Measurements from ENCODE around the gene GGT5. TPM values are rescaled to one million over a fixed set of nuclear protein-coding genes. Genes with fewer than 3 reads are reported as not detected.
"Not testable (repeated sequence)": the region's sequence is repeated elsewhere in the genome, so short reads cannot be mapped to it uniquely, and the experiment has no call there.

GGT5 gene
- polyA plus RNA-seq = 10 to 100 TPM in 2 of 4 donors, 1 to 10 TPM in 1, under 1 TPM in 1; 0.67 to 31.2 (median 10.0) TPM
- long read RNA-seq, donor 1, full-length matches to known transcripts = 4 of 4 reads
- long read RNA-seq, donor 1, partial matches to known transcripts = 0 of 4 reads
- long read RNA-seq, donor 1, other reads (novel, unspliced or antisense) = 0 of 4 reads
- long read RNA-seq, donor 2 = 0 reads
- long read RNA-seq, donor 3, full-length matches to known transcripts = 1 of 1 reads
- long read RNA-seq, donor 3, partial matches to known transcripts = 0 of 1 reads
- long read RNA-seq, donor 3, other reads (novel, unspliced or antisense) = 0 of 1 reads
- long read RNA-seq, donor 4 = 0 reads
- long read RNA-seq, donor 5 = 0 reads
- long read RNA-seq, donor 6 = 0 reads
- long read RNA-seq, donor 7, full-length matches to known transcripts = 3 of 3 reads
- long read RNA-seq, donor 7, partial matches to known transcripts = 0 of 3 reads
- long read RNA-seq, donor 7, other reads (novel, unspliced or antisense) = 0 of 3 reads
- long read RNA-seq, donor 8 = 0 reads
- long read RNA-seq, donor 9, partial matches to known transcripts = 0 of 1 reads
- long read RNA-seq, donor 9, other reads (novel, unspliced or antisense) = 0 of 1 reads
- long read RNA-seq, donor 10, partial matches to known transcripts = 0 of 1 reads
- long read RNA-seq, donor 10, other reads (novel, unspliced or antisense) = 0 of 1 reads

- H3K27me3 ChIP-seq (ENCODE audit: control insufficient read depth in 3 of 3, insufficient read depth in 3 of 3, low read length in 3 of 3); H3K9me3 ChIP-seq (ENCODE audit: control insufficient read depth in 2 of 2, insufficient read depth in 1 of 2, low read depth in 1 of 2, low read length in 1 of 2); H3K4me3 ChIP-seq (ENCODE audit: low read depth in 1 of 3, low read length in 3 of 3); FAIRE-seq; DNase-seq; H3K36me3 ChIP-seq (ENCODE audit: control insufficient read depth in 3 of 3, insufficient read depth in 2 of 3, low read depth in 1 of 3, low read length in 3 of 3): not testable (repeated sequence)
- 29 to 48% (median 36%) methylated on average over 8 to 12 of the region's 12 CpGs for WGBS, 3 donors
- Histone ChIP-seq H3K4me1 (ENCODE audit: control insufficient read depth in 3 of 3, insufficient read depth in 2 of 3, low read depth in 1 of 3, low read length in 2 of 3) (peaks cover 0 to 18% (median 0%) of the 10 kb centered on the region in 3 donors), H3K27ac (ENCODE audit: low read depth in 1 of 3, low read length in 2 of 3) (peak within 1 kb of the TSS; percentile 17 to 67 (median 20))
These were observed at the start of gene GGT5 for GRCh38 chr22:24245030-24245431. TSS of gene GGT5 (minus strand) at chr22:24245082. CDS start at chr22:24244725, 357 bp downstream.

- H3K27me3 ChIP-seq (ENCODE audit: control insufficient read depth in 3 of 3, insufficient read depth in 3 of 3, low read length in 3 of 3); H3K4me3 ChIP-seq (ENCODE audit: low read depth in 1 of 3, low read length in 3 of 3); H3K4me1 ChIP-seq (ENCODE audit: control insufficient read depth in 3 of 3, insufficient read depth in 2 of 3, low read depth in 1 of 3, low read length in 2 of 3); H3K36me3 ChIP-seq (ENCODE audit: control insufficient read depth in 3 of 3, insufficient read depth in 2 of 3, low read depth in 1 of 3, low read length in 3 of 3); H3K9me3 ChIP-seq (ENCODE audit: control insufficient read depth in 2 of 2, insufficient read depth in 1 of 2, low read depth in 1 of 2, low read length in 1 of 2); FAIRE-seq: not testable (repeated sequence)
- 68 to 87% (median 79%) methylated on average over 2 to 3 of the region's 3 CpGs for WGBS, 3 donors
- peak; percentile 56 to 63 for DNase-seq
- H3K27ac ChIP-seq (ENCODE audit: low read depth in 1 of 3, low read length in 2 of 3) = peak overlapping the region; percentile 7 to 35 (median 9)
These were observed 47.4 kb upstream of the GGT5 start for GRCh38 chr22:24292202-24292830.

- no peak for FAIRE-seq
- peaks cover 2 to 10% (median 5%) of the 10 kb centered on the region in 3 donors for H3K4me1 ChIP-seq (ENCODE audit: control insufficient read depth in 3 of 3, insufficient read depth in 2 of 3, low read depth in 1 of 3, low read length in 2 of 3)
- 78 to 82% (median 81%) methylated on average over 3 of the region's 3 CpGs for WGBS, 3 donors
These were observed 46.8 kb upstream of the GGT5 start for GRCh38 chr22:24291515-24292201.

GRCh38 chr22:24290459-24290858 lies 45.6 kb upstream of the GGT5 start:
- H3K27me3 ChIP-seq (ENCODE audit: control insufficient read depth in 3 of 3, insufficient read depth in 3 of 3, low read length in 3 of 3) = no peaks in the 10 kb centered on the region
- peak overlapping the region in 1 of 3 donors; percentile 41 for H3K27ac ChIP-seq (ENCODE audit: low read depth in 1 of 3, low read length in 2 of 3)
- DNase-seq = no peak
- FAIRE-seq = no peak
- H3K4me3 ChIP-seq (ENCODE audit: low read depth in 1 of 3, low read length in 3 of 3) = no peak overlapping the region
- H3K36me3 ChIP-seq (ENCODE audit: control insufficient read depth in 3 of 3, insufficient read depth in 2 of 3, low read depth in 1 of 3, low read length in 3 of 3) = no peaks in the 10 kb centered on the region
- H3K4me1 ChIP-seq (ENCODE audit: control insufficient read depth in 3 of 3, insufficient read depth in 2 of 3, low read depth in 1 of 3, low read length in 2 of 3) = peaks cover 3 to 16% (median 5%) of the 10 kb centered on the region in 3 donors
- no peaks in the 10 kb centered on the region for H3K9me3 ChIP-seq (ENCODE audit: control insufficient read depth in 2 of 2, insufficient read depth in 1 of 2, low read depth in 1 of 2, low read length in 1 of 2)

More at GRCh38 chr22:24291515-24292201, 46.8 kb upstream of the GGT5 start:
- H3K36me3 ChIP-seq (ENCODE audit: control insufficient read depth in 3 of 3, insufficient read depth in 2 of 3, low read depth in 1 of 3, low read length in 3 of 3) = no peaks in the 10 kb centered on the region
- H3K9me3 ChIP-seq (ENCODE audit: control insufficient read depth in 2 of 2, insufficient read depth in 1 of 2, low read depth in 1 of 2, low read length in 1 of 2) = no peaks in the 10 kb centered on the region
- no peaks in the 10 kb centered on the region for H3K27me3 ChIP-seq (ENCODE audit: control insufficient read depth in 3 of 3, insufficient read depth in 3 of 3, low read length in 3 of 3)
- no peak for DNase-seq
- no peak overlapping the region for H3K4me3 ChIP-seq (ENCODE audit: low read depth in 1 of 3, low read length in 3 of 3)
- H3K27ac ChIP-seq (ENCODE audit: low read depth in 1 of 3, low read length in 2 of 3) = peak overlapping the region; percentile 7 to 35 (median 9)

GRCh38 chr22:24289741-24290163 lies 44.9 kb upstream of the GGT5 start:
- Histone ChIP-seq H3K9me3 (ENCODE audit: control insufficient read depth in 2 of 2, insufficient read depth in 1 of 2, low read depth in 1 of 2, low read length in 1 of 2) (no peaks in the 10 kb centered on the region), H3K27me3 (ENCODE audit: control insufficient read depth in 3 of 3, insufficient read depth in 3 of 3, low read length in 3 of 3) (no peaks in the 10 kb centered on the region), H3K36me3 (ENCODE audit: control insufficient read depth in 3 of 3, insufficient read depth in 2 of 3, low read depth in 1 of 3, low read length in 3 of 3) (no peaks in the 10 kb centered on the region), H3K27ac (ENCODE audit: low read depth in 1 of 3, low read length in 2 of 3) (peak overlapping the region; percentile 2 to 78 (median 19)), H3K4me3 (ENCODE audit: low read depth in 1 of 3, low read length in 3 of 3) (no peak overlapping the region), H3K4me1 (ENCODE audit: control insufficient read depth in 3 of 3, insufficient read depth in 2 of 3, low read depth in 1 of 3, low read length in 2 of 3) (peaks cover 4 to 16% (median 8%) of the 10 kb centered on the region in 3 donors)
- no peak for FAIRE-seq
- 34 to 62% (median 53%) methylated on average over 4 of the region's 4 CpGs for WGBS, 3 donors
- no peak for DNase-seq

- H3K27ac ChIP-seq (ENCODE audit: low read depth in 1 of 3, low read length in 2 of 3) = no peak overlapping the region
These were observed 44.2 kb upstream of the GGT5 start for GRCh38 chr22:24289114-24289513.

GRCh38 chr22:24287801-24288200 lies 42.9 kb upstream of the GGT5 start:
- Histone ChIP-seq H3K27ac (ENCODE audit: low read depth in 1 of 3, low read length in 2 of 3) (peak overlapping the region in 1 of 3 donors; percentile 38), H3K4me1 (ENCODE audit: control insufficient read depth in 3 of 3, insufficient read depth in 2 of 3, low read depth in 1 of 3, low read length in 2 of 3) (peaks cover 4 to 16% (median 8%) of the 10 kb centered on the region in 3 donors)
- not testable (repeated sequence) for DNase-seq; H3K9me3 ChIP-seq (ENCODE audit: control insufficient read depth in 2 of 2, insufficient read depth in 1 of 2, low read depth in 1 of 2, low read length in 1 of 2); H3K36me3 ChIP-seq (ENCODE audit: control insufficient read depth in 3 of 3, insufficient read depth in 2 of 3, low read depth in 1 of 3, low read length in 3 of 3); FAIRE-seq; H3K27me3 ChIP-seq (ENCODE audit: control insufficient read depth in 3 of 3, insufficient read depth in 3 of 3, low read length in 3 of 3); H3K4me3 ChIP-seq (ENCODE audit: low read depth in 1 of 3, low read length in 3 of 3)
- 82 to 100% (median 83%) methylated on average over 5 to 6 of the region's 6 CpGs for WGBS, 3 donors

More at GRCh38 chr22:24289114-24289513, 44.2 kb upstream of the GGT5 start:
- FAIRE-seq = no peak
- H3K9me3 ChIP-seq (ENCODE audit: control insufficient read depth in 2 of 2, insufficient read depth in 1 of 2, low read depth in 1 of 2, low read length in 1 of 2) = no peaks in the 10 kb centered on the region
- peaks cover 4 to 16% (median 8%) of the 10 kb centered on the region in 3 donors for H3K4me1 ChIP-seq (ENCODE audit: control insufficient read depth in 3 of 3, insufficient read depth in 2 of 3, low read depth in 1 of 3, low read length in 2 of 3)
- 50 to 77% (median 70%) methylated on average over 4 of the region's 4 CpGs for WGBS, 3 donors
- no peak overlapping the region for H3K4me3 ChIP-seq (ENCODE audit: low read depth in 1 of 3, low read length in 3 of 3)
- H3K36me3 ChIP-seq (ENCODE audit: control insufficient read depth in 3 of 3, insufficient read depth in 2 of 3, low read depth in 1 of 3, low read length in 3 of 3) = no peaks in the 10 kb centered on the region
- H3K27me3 ChIP-seq (ENCODE audit: control insufficient read depth in 3 of 3, insufficient read depth in 3 of 3, low read length in 3 of 3) = no peaks in the 10 kb centered on the region
- no peak for DNase-seq

- H3K27me3 ChIP-seq (ENCODE audit: control insufficient read depth in 3 of 3, insufficient read depth in 3 of 3, low read length in 3 of 3); H3K36me3 ChIP-seq (ENCODE audit: control insufficient read depth in 3 of 3, insufficient read depth in 2 of 3, low read depth in 1 of 3, low read length in 3 of 3); FAIRE-seq; H3K9me3 ChIP-seq (ENCODE audit: control insufficient read depth in 2 of 2, insufficient read depth in 1 of 2, low read depth in 1 of 2, low read length in 1 of 2); H3K27ac ChIP-seq (ENCODE audit: low read depth in 1 of 3, low read length in 2 of 3); H3K4me3 ChIP-seq (ENCODE audit: low read depth in 1 of 3, low read length in 3 of 3); DNase-seq: not testable (repeated sequence)
- H3K4me1 ChIP-seq (ENCODE audit: control insufficient read depth in 3 of 3, insufficient read depth in 2 of 3, low read depth in 1 of 3, low read length in 2 of 3) = peaks cover 4 to 16% (median 7%) of the 10 kb centered on the region in 3 donors
- WGBS, 3 donors = 96 to 100% (median 97%) methylated on average over 2 to 7 of the region's 9 CpGs
These were observed 42.3 kb upstream of the GGT5 start for GRCh38 chr22:24287212-24287611.

All from small intestine (tissue), 16 donors.